SIG-M5 treated with dmso at 0.1 percent for 504 hours (cell line): ENCODE results near the gene ASB6.

Experiments
- DNase-seq: peaks from one replicate; lab custom pipeline; 2025; ENCODE audit not compliant: unreplicated experiment; lab: John Stamatoyannopoulos, UW

The ASB6 gene

GRCh38 chr9:129627556-129628440 lies 14.2 kb downstream of the ASB6 start:
- peak; percentile 27 for DNase-seq

GRCh38 chr9:129626625-129627284 lies 15.2 kb downstream of the ASB6 start:
- peak; percentile 61 for DNase-seq

- DNase-seq = peak; percentile 73
These were observed 15.8 kb downstream of the ASB6 start, which contains the start of gene NTMT1 for GRCh38 chr9:129626079-129626624. Gene NTMT1 (plus strand): TSS chr9:129626163. CDS start chr9:129632704, 6,541 bp downstream.

GRCh38 chr9:129624947-129625346 lies 17.0 kb downstream of the ASB6 start:
- peak; percentile 93 for DNase-seq

- peak; percentile 66 for DNase-seq
These were observed 17.7 kb downstream of the ASB6 start for GRCh38 chr9:129624168-129624759.

GRCh38 chr9:129623331-129623730 lies 18.6 kb downstream of the ASB6 start:
- peak; percentile 71 for DNase-seq

GRCh38 chr9:129620669-129621295 lies 21.2 kb downstream of the ASB6 start, which contains the start of gene C9orf50:
Gene C9orf50 (minus strand): TSS chr9:129621101. CDS start chr9:129620574, 527 bp downstream.
- DNase-seq = no peak

- peak; percentile 48 for DNase-seq
These were observed 21.9 kb downstream of the ASB6 start for GRCh38 chr9:129619787-129620668.

- DNase-seq = peak; percentile 31
These were observed 24.8 kb downstream of the ASB6 start for GRCh38 chr9:129617167-129617566.

- DNase-seq = no peak
These were observed 26.3 kb downstream of the ASB6 start for GRCh38 chr9:129615407-129616285.

- no peak for DNase-seq
These were observed 27.0 kb downstream of the ASB6 start for GRCh38 chr9:129614932-129615331.

GRCh38 chr9:129613520-129614175 lies 28.3 kb downstream of the ASB6 start:
- no peak for DNase-seq

- DNase-seq = no peak
These were observed 29.0 kb downstream of the ASB6 start for GRCh38 chr9:129612815-129613519.

GRCh38 chr9:129612123-129612522 lies 29.8 kb downstream of the ASB6 start:
- DNase-seq = no peak

- DNase-seq = no peak
These were observed 30.6 kb downstream of the ASB6 start for GRCh38 chr9:129611307-129611800.

- DNase-seq = peak; percentile 69
These were observed 31.3 kb downstream of the ASB6 start for GRCh38 chr9:129610473-129611306.

- no peak for DNase-seq
These were observed 31.8 kb downstream of the ASB6 start for GRCh38 chr9:129610213-129610472.
